Upper lobe of right lung (tissue), 1 donor: Measurements from ENCODE around the gene TRHDE. TPM values are rescaled to one million over a fixed set of nuclear protein-coding genes. Genes with fewer than 3 reads are reported as not detected.

Experiments
- ATAC-seq: fragments of 200-7000 bp; cut with Tn5 transposase; one replicate; pipeline ENCODE4 v1.9.1; 2020; ENCODE audit warnings: mild to moderate bottlenecking, moderate library complexity
- DNase-seq: peaks from one replicate; pipeline ENCODE4 v3.0.0-alpha.2; 2020
- H3K27ac ChIP-seq: fragments of 200-600 bp; one replicate; pipeline ENCODE4 v1.8.0; 2022
- H3K27me3 ChIP-seq: fragments of 200-600 bp; one replicate; pipeline ENCODE4 v1.8.0; 2022; ENCODE audit warnings: mild to moderate bottlenecking
- H3K36me3 ChIP-seq: fragments of 200-600 bp; one replicate; pipeline ENCODE4 v1.8.0; 2022
- H3K4me1 ChIP-seq: fragments of 200-600 bp; one replicate; pipeline ENCODE4 v1.8.0; 2022
- H3K4me3 ChIP-seq: fragments of 200-600 bp; one replicate; pipeline ENCODE4 v1.8.0; 2022; ENCODE audit warnings: mild to moderate bottlenecking
- H3K9me3 ChIP-seq: fragments of 200-600 bp; one replicate; pipeline ENCODE4 v1.8.0; 2022
- CTCF ChIP-seq: fragments of 200-600 bp; IDR thresholded peaks from one replicate; pipeline ENCODE4 v1.8.0; 2022; ENCODE audit warnings: antibody characterized with exemption
- intact Hi-C: fragments of 100-400 bp; cut with DNase I; formaldehyde crosslinking; loops from one replicate; pipeline ENCODE4 v1.11.0; 2022
- total RNA-seq: library from RNA; stranded (reverse); fragmentation: NEBNext Ultra II Directional; extraction: Animal tissue kit (Norgen Biotek cat#: 25700); gene quantifications from one replicate; pipeline ENCODE4 v1.2.1, GENCODE V29; 2021
- donor health status: DM: no; HTN: yes; CAD: no; lungs with severe emphysema.

Gene TRHDE
- total RNA-seq, 1 donor from 2014 or later = 7.3 TPM

GRCh38 chr12:72236071-72236705 lies 36.0 kb upstream of the TRHDE start:
- Histone ChIP-seq H3K27ac (no peak overlapping the region), H3K4me3 (no peak overlapping the region), H3K27me3 (no peaks in the 10 kb centered on the region), H3K9me3 (no peaks in the 10 kb centered on the region), H3K4me1 (no peaks in the 10 kb centered on the region), H3K36me3 (no peaks in the 10 kb centered on the region)
- TF ChIP-seq CTCF = no peak
- ATAC-seq (no peak), DNase-seq (no peak)
- intact Hi-C loops = no loop called here

DNA sequence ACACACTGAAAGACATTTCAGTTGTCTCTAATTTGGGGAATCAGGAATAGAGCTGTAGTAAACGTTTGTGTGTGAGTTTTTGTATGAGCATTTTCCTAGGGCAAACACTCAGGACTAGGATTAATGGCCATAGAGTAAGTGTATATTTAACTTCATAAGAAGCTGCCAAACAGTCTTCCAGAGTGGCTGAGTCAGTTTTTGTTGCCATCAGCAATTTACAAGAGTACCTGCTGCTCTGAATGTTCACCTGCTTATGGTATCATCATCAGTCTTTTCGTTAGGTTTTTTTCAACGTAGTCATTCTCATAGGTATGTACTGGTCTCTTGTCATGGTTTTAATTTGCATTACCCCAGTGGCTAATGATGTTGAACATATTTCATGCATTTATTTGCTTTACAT lies 30.6 kb upstream of the TRHDE start:
- H3K27me3 ChIP-seq = no peaks in the 10 kb centered on the region
- no peaks in the 10 kb centered on the region for H3K9me3 ChIP-seq
- no peak overlapping the region for H3K4me3 ChIP-seq
- intact Hi-C loops = no loop called here
- ATAC-seq = no peak
- H3K27ac ChIP-seq = no peak overlapping the region
- H3K4me1 ChIP-seq = no peaks in the 10 kb centered on the region
- no peak for TF ChIP-seq CTCF
- H3K36me3 ChIP-seq = no peaks in the 10 kb centered on the region
- no peak for DNase-seq

DNA sequence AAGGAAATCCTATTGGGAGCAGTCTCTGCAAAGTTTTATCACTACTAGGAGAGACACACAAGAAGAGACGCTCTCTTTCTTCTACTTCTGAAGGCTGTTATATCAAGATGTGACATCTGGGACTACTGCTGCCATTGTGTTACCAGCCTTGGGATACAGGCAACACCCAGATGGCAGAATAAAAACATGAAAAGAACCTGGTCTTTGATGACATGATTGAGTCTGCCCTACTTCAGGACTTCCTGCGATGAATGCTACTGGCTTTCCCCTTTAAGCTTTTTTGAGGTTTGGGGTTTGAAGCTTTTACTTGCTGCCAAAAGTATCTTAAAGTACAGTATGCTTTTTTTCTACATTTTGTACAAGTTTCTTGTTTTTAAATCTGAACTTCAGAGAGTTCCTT lies 29.2 kb upstream of the TRHDE start:
- intact Hi-C loops = no loop called here
- no peaks in the 10 kb centered on the region for H3K27me3 ChIP-seq
- no peak overlapping the region for H3K4me3 ChIP-seq
- H3K36me3 ChIP-seq = no peaks in the 10 kb centered on the region
- no peak for TF ChIP-seq CTCF
- ATAC-seq (no peak), DNase-seq (no peak)
- no peaks in the 10 kb centered on the region for H3K9me3 ChIP-seq
- no peak overlapping the region for H3K27ac ChIP-seq
- no peaks in the 10 kb centered on the region for H3K4me1 ChIP-seq

DNA sequence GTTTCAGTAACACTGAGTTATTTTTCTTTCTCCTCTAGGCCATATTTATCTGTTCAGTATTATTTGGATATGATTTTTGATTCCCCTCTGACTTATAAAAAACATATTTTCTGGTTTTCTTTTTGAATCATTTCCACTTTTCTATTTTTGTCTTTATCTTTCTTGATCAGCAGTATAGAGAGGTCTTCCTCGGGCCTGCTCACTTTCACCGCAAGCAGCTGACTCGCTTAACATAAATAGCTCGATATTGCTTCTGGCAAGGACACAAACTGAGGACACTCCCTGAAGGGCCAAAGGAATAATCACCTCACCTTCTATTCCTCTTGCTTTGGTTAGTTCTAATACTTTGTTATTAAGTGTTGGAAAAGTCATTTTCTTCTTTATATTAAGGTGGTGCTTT lies 25.8 kb upstream of the TRHDE start:
- H3K27me3 ChIP-seq = no peaks in the 10 kb centered on the region
- intact Hi-C loops = no loop called here
- H3K36me3 ChIP-seq = no peaks in the 10 kb centered on the region
- H3K27ac ChIP-seq = no peak overlapping the region
- no peak for TF ChIP-seq CTCF
- no peaks in the 10 kb centered on the region for H3K9me3 ChIP-seq
- DNase-seq = no peak
- H3K4me1 ChIP-seq = no peaks in the 10 kb centered on the region
- H3K4me3 ChIP-seq = no peak overlapping the region
- ATAC-seq = no peak

DNA sequence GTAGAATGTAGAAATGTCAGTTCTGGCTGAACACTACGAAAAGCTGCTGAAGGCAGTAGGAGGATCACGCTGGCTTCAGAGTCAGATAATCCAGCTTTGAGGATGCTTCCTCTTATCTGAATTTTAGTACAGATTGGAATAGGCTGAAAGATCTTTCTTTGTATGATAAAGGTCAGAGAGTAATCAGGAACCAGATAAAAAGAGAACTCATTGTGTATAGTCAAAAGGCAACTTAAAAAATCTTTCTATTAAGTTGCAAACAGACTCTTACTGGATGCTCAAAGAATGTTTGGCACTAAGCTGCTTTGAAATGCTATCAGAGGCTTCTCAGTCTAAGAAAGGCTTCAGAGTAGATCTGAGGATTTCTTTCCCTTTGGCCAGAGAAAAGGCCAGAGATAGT lies 21.8 kb upstream of the TRHDE start:
- no peak for ATAC-seq
- DNase-seq = no peak
- no peaks in the 10 kb centered on the region for H3K27me3 ChIP-seq

More for the DNA sequence above, 21.8 kb upstream of the TRHDE start:
- no peaks in the 10 kb centered on the region for H3K9me3 ChIP-seq
- no peak for TF ChIP-seq CTCF
- H3K4me1 ChIP-seq = no peaks in the 10 kb centered on the region
- H3K27ac ChIP-seq = no peak overlapping the region
- no peaks in the 10 kb centered on the region for H3K36me3 ChIP-seq
- no peak overlapping the region for H3K4me3 ChIP-seq
- intact Hi-C loops = no loop called here
